ENCODE data around the gene PSAP.

PSAP gene

GRCh38 chr10:71766717-71767419 lies 84.2 kb downstream of the PSAP start:
- TF ChIP-seq POLR2A (IDR thresholded peaks at IDR 0.05; ENCODE audit: low read length) = no peak
- TF ChIP-seq GATA1 (IDR thresholded peaks at IDR 0.05; ENCODE audit: low read depth, low read length) = no peak
- peak; percentile 92 to 93 for DNase-seq
